Measurements from ENCODE around the gene SHC4. TPM values are rescaled to one million over a fixed set of nuclear protein-coding genes. Genes with fewer than 3 reads are reported as not detected.

The SHC4 gene
- total RNA-seq, 2 donors from 2014 or later = 0.29 to 0.58 TPM

DNA sequence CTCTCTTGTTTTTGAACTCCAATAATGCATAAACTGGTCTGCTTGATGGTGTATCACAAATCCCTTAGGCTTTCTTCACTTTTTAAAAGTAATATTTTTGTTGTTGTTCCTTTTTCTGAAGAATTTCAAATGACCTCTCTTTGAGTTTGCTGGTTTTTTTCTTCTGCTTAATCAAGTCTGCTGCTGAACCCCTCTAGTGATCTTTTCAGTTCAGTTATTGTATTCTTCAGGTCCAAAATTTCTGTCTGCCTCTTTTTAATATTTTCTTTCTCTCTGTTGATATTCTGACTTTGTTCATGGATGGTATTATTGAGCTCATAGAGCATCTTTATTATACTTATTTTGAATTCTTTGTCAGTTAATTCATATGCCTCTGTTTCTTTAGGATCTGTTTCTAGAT is 131.1 kb downstream of the SHC4 start:
- TF ChIP-seq, protein P1, sequence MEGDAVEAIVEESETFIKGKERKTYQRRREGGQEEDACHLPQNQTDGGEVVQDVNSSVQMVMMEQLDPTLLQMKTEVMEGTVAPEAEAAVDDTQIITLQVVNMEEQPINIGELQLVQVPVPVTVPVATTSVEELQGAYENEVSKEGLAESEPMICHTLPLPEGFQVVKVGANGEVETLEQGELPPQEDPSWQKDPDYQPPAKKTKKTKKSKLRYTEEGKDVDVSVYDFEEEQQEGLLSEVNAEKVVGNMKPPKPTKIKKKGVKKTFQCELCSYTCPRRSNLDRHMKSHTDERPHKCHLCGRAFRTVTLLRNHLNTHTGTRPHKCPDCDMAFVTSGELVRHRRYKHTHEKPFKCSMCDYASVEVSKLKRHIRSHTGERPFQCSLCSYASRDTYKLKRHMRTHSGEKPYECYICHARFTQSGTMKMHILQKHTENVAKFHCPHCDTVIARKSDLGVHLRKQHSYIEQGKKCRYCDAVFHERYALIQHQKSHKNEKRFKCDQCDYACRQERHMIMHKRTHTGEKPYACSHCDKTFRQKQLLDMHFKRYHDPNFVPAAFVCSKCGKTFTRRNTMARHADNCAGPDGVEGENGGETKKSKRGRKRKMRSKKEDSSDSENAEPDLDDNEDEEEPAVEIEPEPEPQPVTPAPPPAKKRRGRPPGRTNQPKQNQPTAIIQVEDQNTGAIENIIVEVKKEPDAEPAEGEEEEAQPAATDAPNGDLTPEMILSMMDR (conservative IDR thresholded peaks at IDR 0.05) = no peak
- DNase-seq = no peak
- H3K27ac ChIP-seq (ENCODE audit: low read depth, low read length) = no peak overlapping the region
- Mint-ChIP-seq H3K4me1 (peaks cover 3% of the 10 kb centered on the region), H3K36me3 (ENCODE audit: low read depth) (no peaks in the 10 kb centered on the region), H3K9me3 (no peaks in the 10 kb centered on the region), H3K27ac (no peak overlapping the region), H3K27me3 (ENCODE audit: insufficient read depth) (no peaks in the 10 kb centered on the region), H3K4me3 (no peak overlapping the region)
- no peak overlapping the region for H3K4me3 ChIP-seq (ENCODE audit: low read length)
- H3K9me3 ChIP-seq (ENCODE audit: control insufficient read depth, low read length) = no peaks in the 10 kb centered on the region
- no peaks in the 10 kb centered on the region for H3K27me3 ChIP-seq (ENCODE audit: control insufficient read depth, insufficient read depth, low read length, poor library complexity, severe bottlenecking)
- H3K36me3 ChIP-seq (ENCODE audit: control insufficient read depth, insufficient read depth, low read length) = no peaks in the 10 kb centered on the region
- H3K9ac ChIP-seq (ENCODE audit: extremely low read depth, low read length, poor library complexity, severe bottlenecking) = no peak overlapping the region
- H3K4me1 ChIP-seq (ENCODE audit: control insufficient read depth, insufficient read depth, low read length) = no peaks in the 10 kb centered on the region

DNA sequence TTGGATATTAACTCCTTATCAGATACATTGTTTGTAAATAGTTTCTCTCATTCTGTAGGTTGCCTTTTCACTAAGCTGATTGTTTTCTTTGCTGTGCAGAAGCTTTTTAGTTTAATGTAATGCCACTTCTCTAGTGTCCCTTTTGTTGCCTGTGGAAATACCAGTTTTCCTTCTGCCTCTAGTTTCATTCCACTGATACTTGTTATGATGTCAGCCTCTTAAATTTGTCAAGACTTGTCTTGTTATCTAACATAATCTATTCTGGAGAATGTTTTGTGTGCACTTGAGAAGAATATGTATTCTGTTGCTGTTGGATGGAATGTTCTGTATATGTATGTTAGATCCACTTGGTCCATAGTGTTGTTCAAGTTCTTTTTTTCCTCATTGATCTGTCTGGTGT is 134.8 kb downstream of the SHC4 start:
- Histone ChIP-seq H3K4me3 (ENCODE audit: low read length) (no peak overlapping the region), H3K36me3 (ENCODE audit: control insufficient read depth, insufficient read depth, low read length) (no peaks in the 10 kb centered on the region), H3K9me3 (ENCODE audit: control insufficient read depth, low read length) (no peaks in the 10 kb centered on the region), H3K27ac (ENCODE audit: low read depth, low read length) (no peak overlapping the region), H3K4me1 (ENCODE audit: control insufficient read depth, insufficient read depth, low read length) (no peaks in the 10 kb centered on the region), H3K9ac (ENCODE audit: extremely low read depth, low read length, poor library complexity, severe bottlenecking) (no peak overlapping the region), H3K27me3 (ENCODE audit: control insufficient read depth, insufficient read depth, low read length, poor library complexity, severe bottlenecking) (no peaks in the 10 kb centered on the region)
- H3K4me1 Mint-ChIP-seq = peaks cover 5% of the 10 kb centered on the region
- no peak for DNase-seq
- TF ChIP-seq, protein P1 (conservative IDR thresholded peaks at IDR 0.05) = no peak
- no peak overlapping the region for H3K4me3 Mint-ChIP-seq
- no peaks in the 10 kb centered on the region for H3K36me3 Mint-ChIP-seq (ENCODE audit: low read depth)
- H3K27me3 Mint-ChIP-seq (ENCODE audit: insufficient read depth) = no peaks in the 10 kb centered on the region
- no peaks in the 10 kb centered on the region for H3K9me3 Mint-ChIP-seq
- no peak overlapping the region for H3K27ac Mint-ChIP-seq

DNA sequence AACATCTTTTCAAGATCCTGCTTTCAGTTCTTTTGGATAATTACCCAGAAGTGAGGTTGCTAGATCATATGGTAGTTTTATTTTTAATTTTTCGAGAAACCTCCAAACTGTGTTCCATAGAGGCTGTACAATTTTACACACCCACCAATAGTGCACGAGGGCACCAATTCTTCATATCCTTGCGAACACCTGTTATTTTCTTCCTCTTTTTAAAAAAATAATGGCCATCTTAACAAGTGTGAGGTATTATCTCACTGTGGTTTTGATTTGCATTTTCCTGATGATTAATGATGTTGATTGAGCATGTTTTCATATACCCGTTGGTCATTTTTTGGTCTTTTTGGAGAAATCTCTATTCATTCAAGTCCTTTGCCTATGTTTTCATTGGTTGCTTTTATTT is 135.2 kb downstream of the SHC4 start:
- Histone ChIP-seq H3K4me1 (ENCODE audit: control insufficient read depth, insufficient read depth, low read length) (no peaks in the 10 kb centered on the region), H3K36me3 (ENCODE audit: control insufficient read depth, insufficient read depth, low read length) (no peaks in the 10 kb centered on the region), H3K27ac (ENCODE audit: low read depth, low read length) (no peak overlapping the region), H3K27me3 (ENCODE audit: control insufficient read depth, insufficient read depth, low read length, poor library complexity, severe bottlenecking) (no peaks in the 10 kb centered on the region), H3K4me3 (ENCODE audit: low read length) (no peak overlapping the region), H3K9ac (ENCODE audit: extremely low read depth, low read length, poor library complexity, severe bottlenecking) (no peak overlapping the region), H3K9me3 (ENCODE audit: control insufficient read depth, low read length) (no peaks in the 10 kb centered on the region)
- Mint-ChIP-seq H3K27me3 (ENCODE audit: insufficient read depth) (no peaks in the 10 kb centered on the region), H3K9me3 (no peaks in the 10 kb centered on the region), H3K27ac (no peak overlapping the region), H3K36me3 (ENCODE audit: low read depth) (no peaks in the 10 kb centered on the region), H3K4me3 (no peak overlapping the region), H3K4me1 (peaks cover 8% of the 10 kb centered on the region)
- TF ChIP-seq, protein P1 (conservative IDR thresholded peaks at IDR 0.05) = no peak
- DNase-seq = no peak
- 80 to 100% methylated on average over 2 to 4 of the region's 4 CpGs for WGBS, 2 experiments (ENCODE audit: insufficient coverage in 1 of 2, insufficient read length in 1 of 2)

Measured in endodermal cell (in vitro differentiated cells).